HG03139 (cell line): ENCODE results near the gene PCTP.

ENCODE experiments used
- ATAC-seq: cut with Tn5 transposase; IDR thresholded peaks from one replicate; pipeline ENCODE4 v1.9.1; 2021; ENCODE audit not compliant: unreplicated experiment

PCTP gene

DNA sequence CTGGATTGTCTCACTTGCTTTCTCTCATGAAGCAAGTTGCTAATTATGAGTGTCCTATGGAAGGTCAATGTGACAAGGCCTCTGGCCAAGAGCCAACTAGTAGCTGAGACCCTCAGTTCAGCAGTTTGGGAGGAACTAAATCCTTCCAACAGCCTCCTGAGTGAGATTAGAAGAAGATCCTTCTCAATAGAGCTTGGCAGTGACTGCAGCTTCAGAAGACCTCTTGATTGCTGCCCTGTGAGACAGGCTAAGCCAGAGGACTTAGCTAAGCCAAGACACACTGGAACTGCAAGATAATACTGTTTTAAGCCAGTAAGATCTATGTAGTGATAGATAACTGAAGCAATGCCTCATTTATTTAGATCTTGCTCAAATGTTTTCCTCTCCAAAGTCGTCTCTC is 34.3 kb downstream of the PCTP start:
- ATAC-seq = no peak

DNA sequence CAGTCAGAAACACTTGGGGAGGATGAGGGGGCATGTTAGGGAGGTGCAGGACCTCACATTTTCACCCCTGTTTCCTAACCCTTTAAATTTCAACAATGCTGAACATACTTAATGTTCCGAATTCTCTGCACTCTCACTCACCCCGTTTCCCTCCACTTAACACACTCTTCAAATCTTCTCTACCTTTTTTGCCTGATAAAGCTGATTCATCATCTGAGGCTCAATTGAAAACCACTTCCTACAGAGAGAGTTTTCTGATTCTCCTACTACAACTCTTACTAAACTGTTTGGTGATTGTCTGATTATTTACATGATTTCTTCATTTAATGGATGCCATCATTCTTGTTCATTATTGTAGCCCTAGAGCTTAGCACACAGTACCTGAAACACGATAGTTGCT is 42.4 kb downstream of the PCTP start:
- ATAC-seq = no peak

DNA sequence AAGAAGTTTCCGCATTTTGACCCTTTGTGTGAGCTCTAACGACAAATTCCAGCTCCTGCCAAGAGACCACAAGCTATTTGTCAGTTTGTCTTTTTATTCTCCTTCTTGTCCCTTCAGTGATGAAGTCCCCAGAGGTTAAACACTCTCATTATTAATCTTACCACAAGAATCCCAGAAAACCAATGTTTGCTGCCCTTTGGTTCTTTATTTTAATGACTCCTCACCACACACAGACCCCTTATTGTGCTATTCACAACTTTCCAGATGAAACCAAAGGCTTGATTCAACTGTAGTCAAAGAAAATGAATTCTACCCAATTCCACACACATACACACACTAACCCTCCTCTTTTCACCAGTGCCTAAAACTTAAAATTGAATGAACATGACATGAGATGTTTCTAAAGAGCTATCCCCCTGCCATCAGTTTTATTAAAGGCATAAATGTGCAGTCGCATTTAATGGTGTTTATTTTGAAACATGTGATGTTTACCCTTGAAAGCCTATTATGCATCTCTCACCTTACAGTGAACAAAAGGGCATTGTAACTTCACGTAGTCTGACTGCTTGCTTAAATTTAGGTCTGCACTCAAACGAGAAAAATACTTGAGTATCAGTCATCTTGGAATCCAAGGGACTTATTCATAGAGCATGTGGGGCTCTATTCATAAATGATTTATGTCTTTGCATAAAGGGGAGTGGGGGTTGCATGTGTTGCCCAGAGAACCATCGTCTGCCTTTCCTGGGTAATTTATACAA is 44.1 kb downstream of the PCTP start:
- no peak for ATAC-seq

DNA sequence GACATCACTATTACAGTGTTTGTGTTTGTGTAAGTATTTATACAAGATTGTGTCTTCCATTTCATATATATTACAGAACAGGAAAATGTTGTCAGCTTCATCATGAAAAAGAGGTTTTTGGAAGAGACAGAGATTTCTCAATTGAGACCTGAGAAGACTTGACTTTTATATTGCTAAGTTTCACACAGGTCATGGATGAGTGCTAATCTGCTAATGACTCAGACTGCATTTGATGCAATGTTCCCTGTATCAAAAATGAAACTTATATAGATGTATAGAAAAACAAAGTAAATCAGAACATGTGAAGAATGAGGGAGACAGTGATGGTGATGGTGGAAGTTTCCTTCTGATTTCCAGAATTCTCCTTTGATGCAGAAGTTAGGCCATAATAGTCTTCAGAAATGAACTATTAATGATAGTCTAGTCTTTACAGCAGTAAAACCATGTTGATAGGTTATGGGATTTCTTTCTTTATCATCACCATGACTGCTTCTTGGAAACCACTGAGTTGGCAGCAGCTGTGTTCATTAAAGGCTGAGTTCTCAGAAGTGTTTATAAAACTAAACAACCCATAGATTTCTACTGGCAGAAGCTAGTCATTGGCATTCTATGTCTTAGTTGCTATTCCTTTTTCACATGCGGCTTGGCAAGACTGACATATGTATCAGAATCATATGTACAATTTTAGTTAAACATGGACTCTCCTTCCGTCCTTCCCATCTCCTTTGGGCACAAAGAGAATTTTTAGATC is 56.1 kb downstream of the PCTP start:
- no peak for ATAC-seq

DNA sequence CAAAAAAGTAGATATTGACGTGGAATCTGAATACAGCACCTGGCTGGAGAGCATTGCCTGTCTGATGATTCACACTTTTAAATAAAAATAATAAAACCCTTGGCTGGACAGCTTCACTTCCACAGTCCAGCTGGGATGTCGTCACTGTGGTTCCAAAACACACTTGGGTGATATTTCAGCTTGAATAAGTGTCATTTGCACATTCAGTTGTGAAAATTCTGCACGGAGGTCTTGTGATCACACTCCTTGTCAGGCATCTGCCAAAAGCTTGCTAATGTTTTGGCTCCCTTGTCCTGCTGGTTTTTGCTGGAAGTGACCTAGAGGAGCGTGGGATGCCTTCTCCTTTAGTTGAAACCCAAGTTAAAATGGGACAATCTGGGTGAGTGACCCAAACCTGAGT is 60.7 kb downstream of the PCTP start:
- ATAC-seq = no peak

DNA sequence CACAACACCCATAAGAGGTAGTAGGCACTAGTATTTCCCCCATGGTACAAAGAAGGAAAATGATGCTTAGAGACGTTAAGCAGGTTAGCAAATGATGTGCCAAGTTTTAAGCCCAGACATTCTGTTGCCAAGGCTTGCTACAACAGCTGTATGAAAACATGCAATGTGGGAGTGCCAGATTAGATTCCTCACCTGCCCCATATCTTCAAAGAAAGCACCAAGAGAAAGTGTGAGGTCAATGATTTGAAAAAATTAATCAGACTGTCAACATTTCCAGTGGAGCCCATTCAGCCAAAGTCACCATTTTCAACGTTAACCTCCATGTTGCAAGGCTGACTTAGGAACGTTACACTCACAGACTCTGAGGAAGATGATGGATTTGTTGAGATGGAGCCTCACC is 61.5 kb downstream of the PCTP start:
- ATAC-seq = no peak

DNA sequence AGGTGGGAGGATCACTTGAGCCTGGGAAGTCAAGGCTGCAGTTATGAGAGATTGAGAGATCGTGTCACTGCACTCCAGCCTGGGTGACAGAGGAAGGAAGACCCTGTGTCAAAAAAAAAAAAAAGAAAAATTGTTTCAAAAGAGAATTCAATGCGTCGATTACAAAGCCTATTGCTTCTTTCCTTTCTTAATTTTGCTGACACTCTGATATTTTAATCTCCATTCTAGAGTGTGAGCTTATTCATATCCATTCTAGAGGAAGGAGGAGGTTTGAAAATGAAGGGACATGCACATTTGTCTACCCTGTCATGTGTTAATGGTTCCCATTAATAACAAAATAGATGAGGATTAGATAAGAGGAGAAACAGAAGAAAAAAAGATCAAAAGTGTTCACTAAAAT is 63.1 kb downstream of the PCTP start:
- no peak for ATAC-seq

DNA sequence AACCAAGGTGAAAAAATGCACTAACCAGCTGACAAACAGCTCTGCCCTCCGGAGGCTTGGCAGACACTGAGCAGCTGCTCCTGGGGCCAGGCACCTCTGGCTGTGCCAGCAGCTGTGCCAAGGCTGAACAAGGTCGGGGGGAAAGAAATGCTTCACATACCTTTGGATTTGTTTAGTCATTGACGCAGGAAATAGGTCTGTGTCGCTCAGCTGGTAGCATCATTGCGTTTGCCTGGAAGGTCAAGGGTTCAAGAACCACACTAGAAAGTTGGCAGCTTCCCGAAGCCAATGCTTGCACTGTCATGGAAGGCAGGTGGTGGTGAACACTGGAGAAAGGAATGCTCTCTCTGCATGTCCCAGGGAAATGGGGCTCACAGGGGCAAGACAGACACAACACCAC is 63.5 kb downstream of the PCTP start:
- no peak for ATAC-seq

DNA sequence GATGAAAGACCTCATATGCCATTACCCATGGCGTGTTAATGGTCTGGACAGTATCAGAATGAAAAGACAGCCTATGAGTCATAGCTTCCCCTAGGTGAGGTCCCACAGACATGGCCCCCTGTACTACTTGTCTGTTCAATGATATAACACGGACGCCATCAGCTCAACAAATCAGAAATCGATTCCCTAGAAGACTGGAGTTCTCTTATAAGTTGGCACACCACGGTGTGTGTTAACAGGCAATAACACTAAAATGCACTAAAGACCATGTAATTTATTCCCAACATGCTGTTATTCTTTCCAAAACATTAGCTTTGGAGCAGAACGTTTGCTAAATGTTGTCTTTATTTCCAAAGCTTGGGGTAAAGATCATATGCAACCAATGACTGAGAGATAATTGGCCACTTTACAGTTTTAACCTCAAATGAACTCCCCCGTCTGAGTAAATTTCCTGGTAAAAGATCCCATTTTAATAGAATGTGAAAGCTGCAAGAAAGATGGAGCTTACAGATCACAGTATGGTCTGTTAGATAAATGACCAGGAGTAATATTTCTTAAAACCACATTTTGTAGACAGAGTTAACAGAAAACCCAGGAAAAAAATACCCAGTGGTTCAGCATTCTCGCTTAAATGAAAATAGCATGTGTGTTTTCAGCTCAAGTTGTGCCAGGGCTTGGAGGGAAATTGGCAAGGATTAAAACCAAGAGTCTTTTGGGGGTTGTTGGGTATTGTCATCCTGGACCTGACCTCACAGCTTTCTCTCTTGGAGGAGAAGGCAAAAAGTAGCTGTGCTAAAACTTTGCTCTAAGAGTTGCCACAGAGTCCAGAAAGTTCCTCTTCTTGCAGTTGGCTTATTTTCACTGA is 65.9 kb downstream of the PCTP start:
- no peak for ATAC-seq

DNA sequence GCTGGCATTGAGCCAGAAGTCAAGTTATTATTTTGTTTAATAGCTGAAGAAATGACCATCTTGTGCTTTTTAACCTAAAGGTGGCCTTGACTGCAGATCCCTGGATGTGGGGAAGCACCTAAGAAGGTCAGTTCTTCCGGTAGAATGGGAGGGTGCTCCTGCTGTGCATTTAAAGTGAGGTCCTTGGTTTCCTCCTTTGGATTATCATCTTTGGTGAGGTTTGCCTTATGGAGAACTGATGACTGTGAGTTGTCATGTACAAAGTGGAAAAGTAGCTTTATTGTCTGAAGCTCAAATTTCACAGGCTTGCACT is 66.5 kb downstream of the PCTP start:
- ATAC-seq = no peak

DNA sequence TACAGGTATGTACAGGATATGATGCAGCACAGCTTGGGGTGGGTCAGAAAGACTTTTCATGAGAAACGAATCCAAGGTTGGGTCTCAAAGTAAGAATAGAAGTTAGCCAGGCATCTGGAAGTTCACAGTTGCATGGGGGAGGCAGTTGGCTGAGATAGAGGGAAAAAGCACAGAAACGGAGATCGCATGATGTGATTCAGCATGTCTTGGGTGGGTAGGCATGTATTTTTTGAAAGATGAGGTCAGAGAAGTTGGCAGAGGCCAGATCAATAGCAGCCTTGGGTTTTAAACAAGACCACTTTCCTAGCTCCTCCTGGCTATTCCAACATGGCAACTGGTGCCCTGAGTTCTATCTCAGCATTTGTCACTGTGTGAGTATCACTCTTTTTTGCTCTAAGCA is 67.2 kb downstream of the PCTP start:
- no peak for ATAC-seq

DNA sequence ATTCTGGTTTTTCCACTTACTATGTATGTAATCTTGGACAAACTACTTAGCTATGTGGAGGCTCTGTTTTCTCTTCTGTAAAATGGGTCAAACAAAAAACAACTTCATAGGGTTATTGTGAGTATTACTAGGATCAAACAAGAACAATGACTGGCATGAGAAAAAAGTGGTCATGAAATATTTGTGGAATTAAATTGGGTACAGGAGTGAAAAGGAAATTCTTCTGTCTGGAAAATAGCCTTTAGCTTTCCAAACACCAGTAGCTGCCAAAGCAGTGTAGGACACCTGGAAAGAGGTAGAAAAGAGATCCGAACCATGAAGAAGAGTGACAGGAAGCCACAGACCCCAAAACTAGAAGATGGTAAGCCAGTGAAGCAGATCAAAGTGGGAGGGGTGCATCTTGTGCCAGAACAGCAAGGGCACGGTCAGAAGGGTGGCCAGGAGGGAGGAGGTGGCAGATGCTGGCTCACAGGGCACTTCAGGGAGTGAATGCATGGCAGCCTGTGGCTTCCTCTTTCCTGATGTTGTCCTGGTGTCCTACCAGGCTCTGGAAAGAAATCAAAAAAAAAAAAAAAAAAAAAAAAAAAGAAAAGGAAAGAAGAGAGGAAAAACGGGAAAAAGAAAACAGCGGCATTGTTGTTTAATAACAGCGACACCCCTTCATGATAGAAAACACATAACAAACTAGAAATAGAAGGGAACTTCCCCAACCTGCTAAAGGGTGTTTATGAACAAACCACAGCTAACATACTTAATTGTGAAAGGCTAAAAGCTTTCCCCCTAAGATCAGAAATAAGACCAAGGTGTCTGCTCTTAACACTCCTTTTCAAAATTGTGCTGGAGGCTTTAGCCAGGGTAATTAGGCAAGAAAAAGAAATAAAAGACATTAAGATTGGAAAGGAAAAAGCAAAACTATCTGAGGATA is 67.9 kb downstream of the PCTP start:
- no peak for ATAC-seq

DNA sequence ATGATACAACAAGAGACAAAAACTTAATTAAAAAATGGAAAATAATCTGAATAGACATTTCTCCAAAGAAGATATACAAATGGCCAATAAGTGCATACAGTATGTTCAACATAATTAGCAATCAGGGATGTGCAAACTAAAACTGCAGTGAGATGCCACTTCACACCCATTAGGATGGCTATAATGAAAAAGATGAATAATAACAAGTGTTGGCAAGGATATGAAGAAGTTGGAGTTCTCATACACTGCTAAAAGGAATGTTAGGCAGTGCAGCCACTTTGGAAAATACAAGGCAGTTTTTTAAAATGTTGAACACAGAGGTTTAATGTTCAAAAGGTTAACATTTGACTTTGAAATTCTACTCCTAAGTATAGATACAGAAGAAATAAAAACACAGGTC is 69.8 kb downstream of the PCTP start:
- no peak for ATAC-seq

DNA sequence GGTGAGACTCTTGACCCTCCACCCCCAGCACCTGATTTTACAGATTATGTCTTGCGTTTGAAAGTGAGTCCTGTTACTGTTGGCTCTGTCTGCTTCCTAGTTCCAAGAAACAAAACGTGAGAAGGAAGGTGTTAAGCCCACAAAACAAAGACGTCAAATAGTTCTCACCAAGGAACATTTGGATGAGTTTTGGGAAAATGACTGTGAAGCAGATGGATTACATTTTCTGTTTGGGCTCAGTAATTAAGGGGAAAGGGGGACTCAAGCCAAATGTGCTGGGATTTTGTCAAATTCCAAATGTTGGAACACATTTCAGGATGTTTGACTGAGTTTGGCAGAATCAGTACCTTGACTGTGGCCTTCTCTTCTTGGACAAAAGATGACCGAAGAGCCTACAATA is 71.2 kb downstream of the PCTP start:
- ATAC-seq = no peak

DNA sequence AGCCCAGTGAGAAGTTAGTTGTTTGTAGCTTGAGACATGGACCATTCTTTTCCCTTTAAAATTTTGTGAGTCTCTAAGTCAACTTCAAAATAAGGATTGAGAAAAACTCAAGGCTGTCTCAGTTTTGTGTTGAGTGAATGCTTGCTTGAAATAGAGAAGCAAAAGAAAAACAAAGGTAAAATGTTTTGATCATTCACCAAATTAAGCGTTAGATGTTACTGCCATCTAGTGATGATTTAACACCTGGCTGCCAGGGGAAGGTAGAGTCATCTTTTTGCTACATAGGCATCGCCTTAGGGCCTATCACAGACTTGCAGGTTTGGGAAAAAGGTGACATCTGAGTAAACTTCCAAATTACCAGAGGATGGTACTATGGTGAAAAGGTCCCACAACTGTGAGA is 74.4 kb downstream of the PCTP start:
- no peak for ATAC-seq
